CD1c-positive myeloid dendritic cell (primary cell): Measurements from ENCODE around the gene ZNF268.

Experiments used
- DNase-seq: peaks from one replicate; pipeline ENCODE4 v3.0.0-alpha.2; 2016; ENCODE audit errors: extremely low spot score

The ZNF268 gene

GRCh38 chr12:133181238-133181959, at the start of gene ZNF268:
ZNF268 (plus strand) TSS chr12:133181495; CDS start chr12:133181998, 503 bp downstream.
- DNase-seq: peak; percentile 98

- no peak for DNase-seq
These were observed 45.5 kb upstream of the ZNF268 start for GRCh38 chr12:133135747-133136146.

- no peak for DNase-seq
These were observed 35.3 kb upstream of the ZNF268 start for GRCh38 chr12:133145981-133146380.

GRCh38 chr12:133156125-133156690, 25.1 kb upstream of the ZNF268 start:
- no peak for DNase-seq

GRCh38 chr12:133165776-133166175, 15.5 kb upstream of the ZNF268 start:
- no peak for DNase-seq

- no peak for DNase-seq
These were observed 8.8 kb upstream of the ZNF268 start for GRCh38 chr12:133172491-133172890.

GRCh38 chr12:133174901-133175300, 6.4 kb upstream of the ZNF268 start:
- DNase-seq: no peak

- DNase-seq: no peak
These were observed 626 bp upstream of the ZNF268 start for GRCh38 chr12:133180669-133181068.

GRCh38 chr12:133190176-133190575, 8.9 kb downstream of the ZNF268 start:
- DNase-seq: no peak

- DNase-seq: no peak
These were observed 11.6 kb downstream of the ZNF268 start for GRCh38 chr12:133192847-133193246.

GRCh38 chr12:133201888-133202287, 20.6 kb downstream of the ZNF268 start:
- DNase-seq: no peak

GRCh38 chr12:133202493-133203343, 21.4 kb downstream of the ZNF268 start:
- DNase-seq: no peak

- DNase-seq: peak; percentile 7
These were observed 22.3 kb downstream of the ZNF268 start for GRCh38 chr12:133203344-133204263.

- no peak for DNase-seq
These were observed 22.9 kb downstream of the ZNF268 start for GRCh38 chr12:133204264-133204603.

GRCh38 chr12:133206390-133206789, 25.1 kb downstream of the ZNF268 start:
- DNase-seq: no peak

- DNase-seq: no peak
These were observed 34.4 kb downstream of the ZNF268 start for GRCh38 chr12:133215724-133216123.

- no peak for DNase-seq
These were observed 35.9 kb downstream of the ZNF268 start for GRCh38 chr12:133217219-133217618.

GRCh38 chr12:133220521-133220920, 39.2 kb downstream of the ZNF268 start:
- DNase-seq: no peak

- no peak for DNase-seq
These were observed 39.9 kb downstream of the ZNF268 start for GRCh38 chr12:133221241-133221640.

- no peak for DNase-seq
These were observed 40.9 kb downstream of the ZNF268 start for GRCh38 chr12:133222211-133222610.

GRCh38 chr12:133225527-133225926, 44.2 kb downstream of the ZNF268 start:
- no peak for DNase-seq

- DNase-seq: no peak
These were observed 45.4 kb downstream of the ZNF268 start for GRCh38 chr12:133226690-133227089.
